ENCODE data around the gene MAIP1.

DNA sequence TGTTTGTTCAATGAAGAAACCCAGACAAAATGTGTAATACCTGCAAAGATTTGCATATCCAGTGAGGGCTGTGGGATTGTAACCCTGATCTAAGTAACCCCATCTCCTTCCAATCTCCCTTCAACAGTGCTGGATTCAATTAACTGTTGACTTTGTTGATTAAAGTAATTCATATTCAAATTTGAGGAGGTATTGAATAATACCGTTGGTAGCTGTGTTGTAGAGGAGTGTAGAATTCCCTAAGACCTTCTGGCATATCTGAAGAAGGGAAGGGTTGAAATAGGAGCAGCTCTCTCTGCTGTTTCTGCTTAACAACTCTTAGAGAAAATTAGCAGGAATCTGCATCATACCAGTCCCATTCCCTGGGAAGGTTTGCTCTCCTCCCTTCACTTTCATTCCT, 28.2 kb downstream of the MAIP1 start:
- TF ChIP-seq ZSCAN29 (IDR thresholded peaks at IDR 0.05), result no peak
- no peak for TF ChIP-seq NFYB (IDR thresholded peaks at IDR 0.05; ENCODE audit: extremely low read depth, insufficient read length)
- no peak for TF ChIP-seq MTA3 (IDR thresholded peaks at IDR 0.05; ENCODE audit: borderline replicate concordance)
- no peak for TF ChIP-seq ZNF121 (CRISPR knock-in tag; conservative IDR thresholded peaks at IDR 0.05)
- no peak for TF ChIP-seq E2F3 (CRISPR knock-in tag; IDR thresholded peaks at IDR 0.05)
- TF ChIP-seq, protein P1, sequence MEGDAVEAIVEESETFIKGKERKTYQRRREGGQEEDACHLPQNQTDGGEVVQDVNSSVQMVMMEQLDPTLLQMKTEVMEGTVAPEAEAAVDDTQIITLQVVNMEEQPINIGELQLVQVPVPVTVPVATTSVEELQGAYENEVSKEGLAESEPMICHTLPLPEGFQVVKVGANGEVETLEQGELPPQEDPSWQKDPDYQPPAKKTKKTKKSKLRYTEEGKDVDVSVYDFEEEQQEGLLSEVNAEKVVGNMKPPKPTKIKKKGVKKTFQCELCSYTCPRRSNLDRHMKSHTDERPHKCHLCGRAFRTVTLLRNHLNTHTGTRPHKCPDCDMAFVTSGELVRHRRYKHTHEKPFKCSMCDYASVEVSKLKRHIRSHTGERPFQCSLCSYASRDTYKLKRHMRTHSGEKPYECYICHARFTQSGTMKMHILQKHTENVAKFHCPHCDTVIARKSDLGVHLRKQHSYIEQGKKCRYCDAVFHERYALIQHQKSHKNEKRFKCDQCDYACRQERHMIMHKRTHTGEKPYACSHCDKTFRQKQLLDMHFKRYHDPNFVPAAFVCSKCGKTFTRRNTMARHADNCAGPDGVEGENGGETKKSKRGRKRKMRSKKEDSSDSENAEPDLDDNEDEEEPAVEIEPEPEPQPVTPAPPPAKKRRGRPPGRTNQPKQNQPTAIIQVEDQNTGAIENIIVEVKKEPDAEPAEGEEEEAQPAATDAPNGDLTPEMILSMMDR (IDR thresholded peaks at IDR 0.05 in 2 of 3, conservative IDR thresholded peaks at IDR 0.05 in 1 of 3; ENCODE audit: insufficient read depth in 2 of 3, low read depth in 1 of 3, low read length in 3 of 3), result no peak
- TF ChIP-seq, protein P2, sequence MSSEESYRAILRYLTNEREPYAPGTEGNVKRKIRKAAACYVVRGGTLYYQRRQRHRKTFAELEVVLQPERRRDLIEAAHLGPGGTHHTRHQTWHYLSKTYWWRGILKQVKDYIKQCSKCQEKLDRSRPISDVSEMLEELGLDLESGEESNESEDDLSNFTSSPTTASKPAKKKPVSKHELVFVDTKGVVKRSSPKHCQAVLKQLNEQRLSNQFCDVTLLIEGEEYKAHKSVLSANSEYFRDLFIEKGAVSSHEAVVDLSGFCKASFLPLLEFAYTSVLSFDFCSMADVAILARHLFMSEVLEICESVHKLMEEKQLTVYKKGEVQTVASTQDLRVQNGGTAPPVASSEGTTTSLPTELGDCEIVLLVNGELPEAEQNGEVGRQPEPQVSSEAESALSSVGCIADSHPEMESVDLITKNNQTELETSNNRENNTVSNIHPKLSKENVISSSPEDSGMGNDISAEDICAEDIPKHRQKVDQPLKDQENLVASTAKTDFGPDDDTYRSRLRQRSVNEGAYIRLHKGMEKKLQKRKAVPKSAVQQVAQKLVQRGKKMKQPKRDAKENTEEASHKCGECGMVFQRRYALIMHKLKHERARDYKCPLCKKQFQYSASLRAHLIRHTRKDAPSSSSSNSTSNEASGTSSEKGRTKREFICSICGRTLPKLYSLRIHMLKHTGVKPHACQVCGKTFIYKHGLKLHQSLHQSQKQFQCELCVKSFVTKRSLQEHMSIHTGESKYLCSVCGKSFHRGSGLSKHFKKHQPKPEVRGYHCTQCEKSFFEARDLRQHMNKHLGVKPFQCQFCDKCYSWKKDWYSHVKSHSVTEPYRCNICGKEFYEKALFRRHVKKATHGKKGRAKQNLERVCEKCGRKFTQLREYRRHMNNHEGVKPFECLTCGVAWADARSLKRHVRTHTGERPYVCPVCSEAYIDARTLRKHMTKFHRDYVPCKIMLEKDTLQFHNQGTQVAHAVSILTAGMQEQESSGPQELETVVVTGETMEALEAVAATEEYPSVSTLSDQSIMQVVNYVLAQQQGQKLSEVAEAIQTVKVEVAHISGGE (CRISPR knock-in tag; IDR thresholded peaks at IDR 0.05), result no peak
- no peak for TF ChIP-seq ERF (CRISPR knock-in tag; IDR thresholded peaks at IDR 0.05)
- no peak for TF ChIP-seq EZH2 (IDR thresholded peaks at IDR 0.05; ENCODE audit: borderline replicate concordance, low read depth, low read length)
- TF ChIP-seq ZBTB8A (IDR thresholded peaks at IDR 0.05; ENCODE audit: partially characterized antibody), result no peak
- TF ChIP-seq KLF1 (tag; IDR thresholded peaks at IDR 0.05), result no peak

All from K562 (cell line).